OCI-LY1 (cell line): ENCODE data around the gene LMBR1.

Experiments used
- H2AFZ ChIP-seq: fragments of 200-600 bp; sonication (generic), shearing (Covaris generic); 2 replicates; pipeline ENCODE4 v1.6.0; 2014; ENCODE audit warnings: antibody characterized with exemption, mild to moderate bottlenecking, low read length
- H3F3A ChIP-seq: fragments of 200-600 bp; sonication (generic), shearing (Covaris generic); 2 replicates; pipeline ENCODE4 v1.6.0; 2014; ENCODE audit warnings: mild to moderate bottlenecking, antibody characterized with exemption, low read length, moderate library complexity; ENCODE audit not compliant: insufficient read depth
- H3K27ac ChIP-seq: fragments of 200-600 bp; sonication (generic); 2 replicates; pipeline ENCODE4 v1.5.1; 2014; ENCODE audit warnings: low read length, mixed run types, mild to moderate bottlenecking, low read depth; ENCODE audit not compliant: poor library complexity, severe bottlenecking
- H3K27me3 ChIP-seq: fragments of 200-600 bp; sonication (generic); 2 replicates; pipeline ENCODE4 v1.6.0; 2014; ENCODE audit warnings: antibody characterized with exemption, mild to moderate bottlenecking, low read length, moderate library complexity; ENCODE audit not compliant: insufficient read depth
- H3K36me3 ChIP-seq: fragments of 200-600 bp; sonication (generic); 2 replicates; pipeline ENCODE4 v1.6.1; 2014; ENCODE audit warnings: mild to moderate bottlenecking, antibody characterized with exemption, low read length, moderate library complexity, mixed read lengths; ENCODE audit not compliant: insufficient read depth
- H3K4me1 ChIP-seq: fragments of 200-600 bp; sonication (generic); 2 replicates; pipeline ENCODE4 v1.5.1; 2014; ENCODE audit warnings: mild to moderate bottlenecking, low read length, moderate library complexity; ENCODE audit not compliant: insufficient read depth, severe bottlenecking
- H3K4me2 ChIP-seq: fragments of 200-600 bp; sonication (generic), shearing (Covaris generic); 2 replicates; pipeline ENCODE4 v1.6.1; 2014; ENCODE audit warnings: low read length
- H3K4me3 ChIP-seq: fragments of 200-600 bp; sonication (generic); 2 replicates; pipeline ENCODE4 v1.5.1; 2014; ENCODE audit warnings: low read length, low read depth, mild to moderate bottlenecking, mixed read lengths; ENCODE audit not compliant: poor library complexity, severe bottlenecking
- H3K79me2 ChIP-seq: fragments of 200-600 bp; shearing (Covaris generic); 2 replicates; pipeline ENCODE4 v1.6.1; 2016; ENCODE audit warnings: mixed run types, low read length, mixed read lengths; ENCODE audit not compliant: insufficient read depth
- H3K9ac ChIP-seq: fragments of 200-600 bp; sonication (generic), shearing (Covaris generic); 2 replicates; pipeline ENCODE4 v1.6.1; 2014; ENCODE audit warnings: mild to moderate bottlenecking, low read length, mixed read lengths
- H3K9me2 ChIP-seq: fragments of 200-600 bp; sonication (generic), shearing (Covaris generic); 2 replicates; pipeline ENCODE4 v1.6.1; 2014; ENCODE audit warnings: low read depth, mild to moderate bottlenecking, low read length, mixed read lengths
- H3K9me3 ChIP-seq: fragments of 200-600 bp; shearing (Covaris generic); 2 replicates; pipeline ENCODE4 v1.6.1; 2014; ENCODE audit warnings: low read length, mixed read lengths
- H4K20me1 ChIP-seq: fragments of 200-600 bp; sonication (generic), shearing (Covaris generic); 2 replicates; pipeline ENCODE4 v1.6.0; 2016; ENCODE audit warnings: mild to moderate bottlenecking, low read length; ENCODE audit not compliant: insufficient read depth
- CTCF ChIP-seq: fragments of 200-600 bp; sonication (generic), shearing (Covaris generic); IDR thresholded peaks from 2 replicates; pipeline ENCODE4 v1.5.1; 2017; ENCODE audit warnings: mild to moderate bottlenecking, antibody characterized with exemption, low read length, moderate library complexity, mixed read lengths
- EZH2 ChIP-seq: fragments of 200-600 bp; sonication (generic), shearing (Covaris generic); IDR thresholded peaks from 2 replicates; pipeline ENCODE4 v1.8.0; 2017; ENCODE audit warnings: borderline replicate concordance, mixed run types, mild to moderate bottlenecking, antibody characterized with exemption, low read length, moderate library complexity, mixed read lengths

Gene LMBR1

DNA sequence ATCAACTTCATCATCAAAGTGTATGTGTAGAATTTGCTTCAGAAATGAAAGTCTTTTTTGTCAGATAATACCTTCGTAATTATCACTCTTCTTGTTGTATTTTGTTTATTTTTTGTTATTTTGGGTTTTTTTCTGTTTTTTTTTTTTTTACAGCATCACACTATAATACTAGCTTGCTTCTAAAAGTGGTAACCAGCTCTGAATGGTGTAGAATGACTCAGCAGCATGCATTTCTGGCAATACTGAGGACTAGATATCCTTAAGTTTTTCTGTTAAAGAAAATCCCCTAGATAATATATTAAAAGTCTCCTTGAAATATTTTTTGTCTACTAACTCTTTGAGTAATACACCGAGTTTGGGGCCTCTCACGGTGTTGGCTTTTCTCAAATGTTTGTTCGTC is 109.1 kb downstream of the LMBR1 start:
- H3F3A ChIP-seq = no peaks in the 10 kb centered on the region
- no peaks in the 10 kb centered on the region for H3K27me3 ChIP-seq
- H3K4me3 ChIP-seq = no peak overlapping the region
- no peak overlapping the region for H2AFZ ChIP-seq
- H3K79me2 ChIP-seq = no peaks in the 10 kb centered on the region
- H3K9me2 ChIP-seq = no peaks in the 10 kb centered on the region
- no peak overlapping the region for H3K27ac ChIP-seq
- H3K9ac ChIP-seq = no peak overlapping the region
- TF ChIP-seq CTCF = no peak
- TF ChIP-seq EZH2 = no peak
- no peaks in the 10 kb centered on the region for H3K9me3 ChIP-seq
- peaks cover 17% of the 10 kb centered on the region for H3K4me1 ChIP-seq
- H3K4me2 ChIP-seq = no peak overlapping the region
- no peaks in the 10 kb centered on the region for H4K20me1 ChIP-seq
- peaks cover 13% of the 10 kb centered on the region for H3K36me3 ChIP-seq

DNA sequence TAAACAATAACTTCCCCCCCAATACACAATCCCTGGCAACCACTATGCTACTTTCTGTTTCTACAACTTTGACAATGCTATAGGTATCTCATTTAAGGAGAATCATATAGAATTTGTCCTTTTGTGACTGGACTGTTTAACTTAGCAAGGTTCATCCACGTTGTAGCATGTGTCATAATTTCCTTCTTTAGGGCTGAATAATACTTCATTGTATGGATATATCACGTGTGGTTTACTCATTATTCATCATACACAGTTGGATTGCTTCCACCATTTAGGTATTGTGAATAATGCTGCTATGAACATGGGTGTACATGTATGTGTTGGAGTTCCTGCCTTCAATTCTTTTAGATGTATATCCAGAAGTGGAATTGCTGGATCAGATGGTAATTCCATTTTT is 111.0 kb downstream of the LMBR1 start:
- Histone ChIP-seq H2AFZ (no peak overlapping the region), H3K9me2 (no peaks in the 10 kb centered on the region), H3K9ac (no peak overlapping the region), H3K4me2 (no peak overlapping the region), H3K4me3 (no peak overlapping the region), H3K27me3 (no peaks in the 10 kb centered on the region), H3K36me3 (peaks cover 18% of the 10 kb centered on the region), H3F3A (no peaks in the 10 kb centered on the region), H4K20me1 (no peaks in the 10 kb centered on the region), H3K9me3 (no peaks in the 10 kb centered on the region), H3K27ac (no peak overlapping the region), H3K79me2 (no peaks in the 10 kb centered on the region), H3K4me1 (peaks cover 17% of the 10 kb centered on the region)
- no peak for TF ChIP-seq CTCF
- TF ChIP-seq EZH2 = no peak

DNA sequence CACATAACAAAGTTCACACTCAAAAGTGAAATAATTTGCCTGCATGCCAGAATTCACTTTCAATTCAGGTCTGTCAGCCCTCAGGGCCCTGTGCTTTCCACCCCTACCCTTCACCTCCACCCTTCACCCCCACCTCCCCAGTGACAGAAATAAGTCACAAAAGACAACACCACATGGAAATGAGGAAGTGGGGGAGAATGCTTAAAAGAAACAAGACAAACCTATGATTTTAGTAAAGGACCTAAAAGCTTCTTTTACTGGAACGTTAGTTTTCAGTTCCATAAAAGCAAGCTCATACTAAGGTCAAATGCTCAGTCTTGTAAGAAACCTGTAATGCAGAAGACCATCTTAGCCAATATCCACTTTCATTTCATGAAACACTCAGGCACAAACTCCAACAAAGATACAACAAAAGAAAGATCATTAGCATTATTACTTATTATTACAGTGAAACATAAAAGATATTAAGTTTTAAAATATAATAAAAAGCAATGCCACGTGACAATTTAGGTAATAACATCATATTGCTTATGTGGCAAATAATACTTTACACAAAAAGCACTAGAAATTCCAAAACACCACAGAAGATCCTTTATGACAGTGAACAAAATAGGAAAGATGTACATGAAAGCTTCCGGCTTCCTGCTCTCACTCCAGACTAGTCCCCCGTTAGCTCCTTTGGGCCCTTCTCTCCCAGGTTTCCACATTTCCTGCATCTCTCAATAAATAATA is 112.1 kb downstream of the LMBR1 start:
- no peak overlapping the region; the same call in 1 of the 2 replicates for H3K9ac ChIP-seq
- TF ChIP-seq EZH2 = no peak
- no peak for TF ChIP-seq CTCF
- peaks cover 17% of the 10 kb centered on the region for H3K4me1 ChIP-seq
- H3K36me3 ChIP-seq = peaks cover 18% of the 10 kb centered on the region
- H3K27me3 ChIP-seq = no peaks in the 10 kb centered on the region
- H4K20me1 ChIP-seq = no peaks in the 10 kb centered on the region
- no peaks in the 10 kb centered on the region for H3F3A ChIP-seq
- H3K27ac ChIP-seq = peak overlapping the region; percentile 64
- no peak overlapping the region for H2AFZ ChIP-seq
- peak overlapping the region; percentile 25; the same call in 1 of the 2 replicates for H3K4me2 ChIP-seq
- H3K9me3 ChIP-seq = no peaks in the 10 kb centered on the region
- H3K4me3 ChIP-seq = no peak overlapping the region
- H3K79me2 ChIP-seq = no peaks in the 10 kb centered on the region
- no peaks in the 10 kb centered on the region for H3K9me2 ChIP-seq
